ENCODE results near the gene ANAPC1.
"Not testable (repeated sequence)": the region's sequence is repeated elsewhere in the genome, so short reads cannot be mapped to it uniquely, and the experiment has no call there.

Gene ANAPC1

DNA sequence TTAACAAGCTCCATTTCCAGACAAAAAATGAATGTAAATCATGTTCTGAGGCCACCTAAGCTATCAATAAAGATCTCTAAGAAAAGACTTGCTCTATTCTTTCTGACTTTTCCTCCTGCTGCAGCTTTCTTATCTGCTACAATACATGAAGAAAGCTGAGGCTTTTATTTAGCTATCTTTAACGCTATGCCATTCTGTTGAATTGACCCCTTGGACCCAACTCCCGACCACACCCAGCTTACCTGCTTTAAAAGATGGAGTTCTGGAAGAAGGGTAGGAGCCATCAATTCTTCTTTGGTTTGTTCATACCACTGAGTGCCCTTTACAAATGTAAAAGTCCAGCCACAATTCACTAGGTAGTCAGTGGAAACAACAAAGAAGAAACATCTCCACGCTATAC is 99.9 kb downstream of the ANAPC1 start:
- not testable (repeated sequence) for DNase-seq

DNA sequence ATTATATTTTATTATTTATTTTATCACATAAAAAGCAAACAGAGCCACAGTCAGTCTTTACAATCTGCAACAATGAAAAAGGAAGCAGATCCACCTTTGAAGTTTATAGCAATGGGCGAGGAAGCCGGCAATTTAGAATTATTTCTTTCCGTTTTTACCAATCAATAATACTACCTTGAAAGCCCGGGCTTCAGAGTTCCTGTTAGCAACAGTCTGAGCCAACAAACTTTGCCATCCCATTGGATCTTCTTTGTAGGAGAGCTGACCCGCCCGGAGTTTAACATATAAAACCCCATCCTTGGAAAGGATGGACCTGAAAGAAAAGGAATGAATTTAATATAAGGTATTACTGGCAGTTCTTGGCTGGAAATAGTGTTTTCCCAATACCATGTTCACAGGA is 101.8 kb downstream of the ANAPC1 start:
- not testable (repeated sequence) for DNase-seq

DNA sequence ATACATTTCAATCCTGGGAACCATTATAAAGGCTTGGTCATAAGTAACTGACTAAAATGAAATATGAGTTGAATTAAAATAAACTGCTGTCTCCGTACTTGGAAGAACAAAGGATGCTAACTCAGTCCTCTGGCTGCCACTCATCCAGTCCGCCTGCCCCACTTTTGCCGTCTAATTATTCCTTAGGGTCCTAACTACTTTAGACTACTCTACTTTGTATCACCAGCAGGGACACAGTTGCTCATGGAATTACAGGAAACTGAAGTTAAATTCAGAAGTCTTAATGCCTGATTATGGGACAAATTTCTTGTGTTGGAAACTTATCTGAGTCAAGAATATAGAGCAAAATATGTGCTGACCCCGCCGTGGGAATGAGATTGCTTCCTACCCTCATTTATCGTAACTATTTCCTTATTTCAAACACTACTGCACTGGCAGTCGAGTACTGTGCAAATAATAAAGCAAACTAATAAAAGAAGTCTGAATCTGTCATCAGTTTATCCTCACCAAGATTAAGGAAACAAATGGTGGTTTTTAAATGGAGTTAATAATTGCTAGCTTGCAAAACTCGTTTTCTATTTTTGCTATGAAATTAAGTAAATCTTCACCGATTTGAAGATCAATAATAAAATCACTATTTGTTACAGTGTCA is 102.4 kb downstream of the ANAPC1 start:
- not testable (repeated sequence) for DNase-seq

DNA sequence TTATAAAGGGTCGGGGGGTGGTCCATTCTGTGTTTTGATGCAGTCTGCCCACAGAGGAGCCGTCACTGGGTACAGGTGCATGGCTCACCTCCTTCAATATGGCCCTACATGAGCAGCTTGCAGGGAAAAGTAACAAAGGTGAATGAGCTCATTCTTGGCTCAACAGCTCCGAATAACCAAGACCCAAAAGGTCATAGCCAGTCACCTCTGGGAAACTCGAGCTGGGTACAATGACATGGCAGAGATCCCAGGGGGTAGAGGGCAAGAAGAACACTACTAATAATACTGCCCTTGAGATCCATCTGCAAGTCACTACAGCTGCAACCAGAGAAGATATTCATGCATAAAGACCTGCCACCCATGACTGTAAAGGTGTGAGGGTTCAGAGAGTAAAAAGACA is 106.8 kb downstream of the ANAPC1 start:
- DNase-seq: not testable (repeated sequence)

DNA sequence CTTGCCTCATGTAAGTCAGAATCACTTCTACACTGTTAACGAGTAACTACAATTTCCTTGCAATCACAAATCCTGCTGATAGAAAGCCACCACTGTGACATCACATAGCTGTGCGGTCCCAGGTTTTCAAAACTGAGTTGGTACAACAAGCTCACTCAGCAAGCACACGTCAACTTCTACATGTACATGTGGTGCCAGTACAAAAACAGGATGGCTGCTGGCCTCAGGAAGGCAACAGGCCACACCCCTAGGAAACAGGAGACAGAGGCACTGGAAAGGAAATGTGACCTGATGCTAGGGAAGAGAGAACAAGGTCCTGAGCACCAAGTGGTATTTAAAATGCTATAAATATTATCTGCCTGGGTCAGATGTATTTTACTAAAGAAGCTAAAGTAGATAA is 107.7 kb downstream of the ANAPC1 start:
- DNase-seq: not testable (repeated sequence)

DNA sequence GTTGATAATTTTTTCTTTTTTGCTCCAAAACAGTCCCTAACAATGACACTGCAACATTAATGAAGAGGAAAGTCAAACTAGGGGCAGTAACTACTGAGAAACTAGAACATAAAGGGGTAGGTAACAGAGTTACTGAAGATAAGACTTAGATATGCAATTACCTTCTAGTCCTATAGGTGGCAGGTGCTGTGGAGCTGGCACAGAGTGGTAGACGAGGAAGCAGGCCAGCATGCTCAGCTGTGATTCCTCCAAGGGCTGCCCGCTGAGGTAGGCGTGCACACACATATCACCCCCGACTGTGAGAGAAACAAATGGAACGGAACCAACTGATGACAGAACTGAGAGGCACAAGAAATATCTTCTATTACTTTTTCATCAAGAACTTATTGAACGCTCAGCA is 111.8 kb downstream of the ANAPC1 start:
- DNase-seq: not testable (repeated sequence)

DNA sequence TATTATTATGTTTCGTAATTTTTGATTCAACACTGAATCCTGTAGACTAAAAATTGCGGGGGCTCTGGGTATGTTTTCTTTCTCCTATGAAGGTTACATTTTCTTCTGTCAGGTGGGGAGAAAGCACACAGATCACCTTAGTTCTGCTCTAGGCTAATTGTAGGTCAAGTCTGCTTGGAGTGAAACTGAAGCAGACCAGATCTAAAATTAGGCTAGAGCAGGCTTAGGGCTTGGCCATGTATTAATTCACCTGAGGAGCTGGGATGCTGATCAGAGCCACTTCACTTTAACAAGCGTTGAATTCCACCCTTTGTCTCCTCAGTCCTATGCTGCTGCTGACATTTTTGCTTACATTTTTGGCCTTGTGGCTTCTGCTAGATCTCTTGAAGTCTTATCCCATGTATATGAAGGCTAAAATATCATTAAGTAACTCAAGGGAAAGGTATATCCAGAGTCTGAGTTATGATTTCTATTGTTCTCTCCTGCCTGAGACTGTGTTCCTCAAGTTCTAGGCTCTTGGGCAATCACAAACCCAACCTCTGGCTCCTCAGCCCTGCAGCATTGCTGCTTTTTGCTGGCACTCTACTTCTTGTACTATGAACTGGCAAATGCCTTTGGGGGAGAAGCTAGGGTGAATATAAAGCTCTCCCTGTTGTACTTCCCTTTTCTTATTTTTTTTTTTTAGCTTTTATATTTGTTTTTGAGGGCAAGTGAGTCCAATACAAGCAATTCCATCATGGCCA is 112.9 kb downstream of the ANAPC1 start:
- DNase-seq: not testable (repeated sequence)

DNA sequence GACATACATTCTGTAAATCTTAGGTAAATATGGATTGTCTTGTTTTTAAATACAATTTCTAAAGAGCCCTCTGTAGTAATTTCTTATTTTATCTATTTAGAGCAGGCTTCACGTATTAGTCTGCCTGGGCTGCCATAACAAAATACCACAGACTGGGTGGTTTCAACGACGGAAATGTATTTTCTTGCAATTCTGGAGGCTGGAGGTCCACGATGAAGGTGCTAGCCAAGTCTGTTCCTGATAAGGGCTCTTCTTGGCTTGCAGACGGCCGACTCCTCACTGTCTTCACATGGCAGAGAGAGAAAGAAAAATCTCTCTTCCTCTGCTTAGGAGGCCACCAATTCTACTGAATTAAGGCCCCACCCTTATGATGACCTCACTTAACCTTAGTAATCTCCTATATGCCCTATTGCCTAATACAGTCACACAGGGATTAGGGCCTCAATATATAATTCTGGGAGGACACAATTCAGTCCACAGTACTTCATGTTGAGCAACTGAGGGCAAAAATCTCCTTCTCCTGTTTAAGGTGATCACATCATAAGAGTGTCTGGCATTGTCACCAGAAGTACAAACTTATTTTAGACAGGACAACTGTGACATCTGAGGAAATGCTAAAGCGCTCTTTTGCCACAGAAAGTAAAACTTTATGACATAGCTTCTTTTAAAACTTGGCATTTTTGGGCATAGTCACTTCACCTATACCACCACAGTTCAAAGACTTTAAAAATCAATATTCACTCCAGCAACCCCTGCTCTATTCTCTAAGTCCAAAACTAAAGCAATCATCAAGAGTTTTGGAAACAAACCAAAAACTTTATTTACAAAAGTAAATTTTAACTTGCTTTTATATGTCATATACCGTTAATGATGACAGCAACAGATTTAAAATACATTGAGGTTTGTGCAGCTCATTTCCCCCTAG is 115.5 kb downstream of the ANAPC1 start:
- DNase-seq: peak; percentile 54

DNA sequence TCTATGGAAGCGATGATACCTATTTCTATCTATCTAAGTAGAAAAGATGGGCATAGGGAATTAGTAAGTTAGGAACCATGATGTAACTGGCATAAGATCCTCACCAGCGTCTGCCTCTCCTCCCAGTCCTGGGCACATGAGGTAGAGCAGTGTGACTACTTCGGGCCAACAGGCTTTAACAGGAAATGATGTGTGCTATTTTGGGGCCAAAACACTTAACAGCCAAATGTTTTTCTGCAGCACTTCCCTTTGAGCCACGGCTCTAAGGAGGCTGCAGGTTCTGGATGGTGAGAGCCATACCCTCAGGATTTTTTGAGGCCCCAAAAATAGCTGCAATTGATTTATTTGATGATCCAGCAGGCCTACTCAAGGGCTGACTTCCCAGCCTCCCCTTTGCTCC is 116.9 kb downstream of the ANAPC1 start:
- DNase-seq: not testable (repeated sequence)

DNA sequence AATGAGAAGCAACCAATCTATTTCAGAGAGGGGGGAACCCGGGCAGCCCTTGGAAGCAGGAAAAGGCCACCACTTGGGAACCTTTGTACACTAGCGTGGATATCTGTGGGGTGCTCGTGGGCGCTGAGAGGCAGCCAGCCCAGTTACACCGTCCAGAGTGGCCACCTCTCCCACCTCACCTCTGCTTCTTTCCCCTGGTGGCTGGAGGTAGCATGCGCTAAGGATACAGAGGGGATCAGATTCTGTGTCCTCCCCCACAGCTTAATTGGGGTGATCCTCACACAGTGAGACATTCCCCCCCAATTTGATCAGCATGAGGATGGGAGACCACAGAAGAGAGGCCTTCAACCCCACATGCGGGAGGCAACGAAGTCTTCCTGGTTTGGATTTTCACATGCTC is 117.7 kb downstream of the ANAPC1 start:
- DNase-seq: not testable (repeated sequence)

DNA sequence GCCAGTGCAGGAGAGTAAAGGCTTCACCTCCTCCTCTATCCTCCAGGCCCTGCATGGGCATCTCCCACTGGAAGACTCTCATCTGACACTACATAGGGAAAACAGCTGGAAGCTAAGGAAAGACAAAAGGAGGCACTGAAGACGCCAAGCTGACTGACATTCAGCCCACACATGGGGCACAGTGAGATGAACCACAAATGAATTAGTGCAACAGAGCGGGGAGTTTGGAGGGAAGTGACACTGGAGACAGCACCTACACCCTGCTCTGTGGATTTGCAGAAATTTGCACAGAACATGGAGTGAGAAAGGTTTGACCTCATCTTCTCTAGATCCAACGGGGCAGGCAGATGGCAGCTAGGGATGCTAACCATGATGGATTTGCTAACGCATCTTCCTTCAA is 119.8 kb downstream of the ANAPC1 start:
- not testable (repeated sequence) for DNase-seq

DNA sequence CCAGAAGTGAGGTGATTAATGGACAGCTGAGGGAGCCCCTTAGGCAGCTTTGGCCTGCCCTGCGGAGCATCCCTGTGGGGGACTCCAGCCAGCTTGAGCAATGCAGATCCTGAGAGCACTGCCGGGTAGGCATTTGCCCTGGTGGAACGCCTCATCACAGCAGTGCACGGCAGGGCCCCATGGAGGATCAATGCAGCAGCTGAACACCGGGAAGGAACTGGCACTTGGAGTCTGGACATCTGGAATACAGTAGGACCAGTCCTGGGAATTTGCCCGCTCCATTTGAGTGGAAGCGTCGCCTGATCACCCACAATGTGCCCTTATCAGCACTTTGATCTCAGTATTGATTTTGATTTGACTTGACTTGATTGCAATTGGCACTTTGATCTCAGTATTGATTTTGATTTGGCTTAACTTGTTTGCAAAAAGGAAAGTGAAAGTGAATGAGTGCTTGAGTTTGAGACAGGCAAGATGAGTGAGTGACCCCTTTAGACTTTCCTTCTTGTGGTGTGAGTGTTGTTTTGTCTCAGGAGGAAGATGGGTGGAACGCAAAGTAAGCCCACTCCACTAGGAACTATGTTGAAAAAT is 123.2 kb downstream of the ANAPC1 start:
- not testable (repeated sequence) for DNase-seq

DNA sequence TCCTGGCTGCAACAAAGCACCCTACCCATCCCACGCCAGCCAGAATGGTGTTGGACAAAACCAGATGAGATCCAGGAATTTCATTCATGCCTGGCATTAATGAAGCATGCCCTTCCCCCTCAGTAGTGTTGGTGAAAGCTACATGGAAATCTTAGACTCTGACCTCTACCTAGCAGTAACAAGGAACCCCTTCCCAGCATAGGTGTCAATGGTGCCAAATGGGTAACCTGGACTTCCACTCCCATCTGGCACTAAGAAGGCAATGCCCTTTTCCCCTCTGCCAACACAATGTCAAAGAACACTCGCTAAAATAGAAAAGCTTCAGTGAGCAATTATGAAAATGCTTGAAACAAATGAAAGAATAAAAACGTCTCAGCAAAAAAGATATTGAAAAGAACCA is 131.5 kb downstream of the ANAPC1 start:
- not testable (repeated sequence) for DNase-seq

DNA sequence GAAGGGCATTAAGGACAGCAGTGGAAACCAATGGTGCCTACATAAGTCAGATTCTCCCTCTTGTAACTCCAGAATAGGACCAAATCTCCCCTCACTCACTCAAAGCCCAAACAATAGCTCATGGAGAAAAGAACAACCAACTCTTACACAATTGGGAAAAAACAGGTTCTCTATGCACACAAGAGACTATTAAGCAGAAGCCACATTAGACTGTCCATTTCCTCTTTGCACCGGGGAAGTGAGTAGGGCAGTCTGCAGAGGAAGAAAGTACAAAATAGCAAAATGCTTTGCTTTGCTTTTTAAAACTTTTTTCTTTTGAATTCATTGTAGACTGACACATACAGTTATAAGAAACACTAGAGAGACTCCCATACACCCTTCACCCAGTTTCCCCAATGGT is 133.4 kb downstream of the ANAPC1 start:
- not testable (repeated sequence) for DNase-seq

DNA sequence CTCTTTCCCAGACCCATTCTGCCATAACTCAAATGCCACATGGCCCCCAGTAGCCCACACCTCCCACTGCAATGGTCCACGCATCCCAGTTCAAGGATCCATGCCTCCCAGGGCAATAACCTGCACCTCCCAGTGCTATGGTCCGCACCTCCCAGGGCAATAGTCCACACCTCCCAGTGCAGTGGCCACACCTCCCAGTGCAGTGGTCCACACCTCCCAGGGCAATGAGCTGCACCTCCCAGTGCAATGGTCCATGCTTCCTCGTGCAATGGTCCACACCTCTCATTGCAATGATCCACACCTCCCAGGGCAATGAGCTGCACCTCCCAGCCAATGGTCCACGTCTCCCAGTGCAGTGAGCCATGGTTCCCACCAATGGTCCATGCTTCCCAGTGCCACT is 135.6 kb downstream of the ANAPC1 start:
- DNase-seq: not testable (repeated sequence)

DNA sequence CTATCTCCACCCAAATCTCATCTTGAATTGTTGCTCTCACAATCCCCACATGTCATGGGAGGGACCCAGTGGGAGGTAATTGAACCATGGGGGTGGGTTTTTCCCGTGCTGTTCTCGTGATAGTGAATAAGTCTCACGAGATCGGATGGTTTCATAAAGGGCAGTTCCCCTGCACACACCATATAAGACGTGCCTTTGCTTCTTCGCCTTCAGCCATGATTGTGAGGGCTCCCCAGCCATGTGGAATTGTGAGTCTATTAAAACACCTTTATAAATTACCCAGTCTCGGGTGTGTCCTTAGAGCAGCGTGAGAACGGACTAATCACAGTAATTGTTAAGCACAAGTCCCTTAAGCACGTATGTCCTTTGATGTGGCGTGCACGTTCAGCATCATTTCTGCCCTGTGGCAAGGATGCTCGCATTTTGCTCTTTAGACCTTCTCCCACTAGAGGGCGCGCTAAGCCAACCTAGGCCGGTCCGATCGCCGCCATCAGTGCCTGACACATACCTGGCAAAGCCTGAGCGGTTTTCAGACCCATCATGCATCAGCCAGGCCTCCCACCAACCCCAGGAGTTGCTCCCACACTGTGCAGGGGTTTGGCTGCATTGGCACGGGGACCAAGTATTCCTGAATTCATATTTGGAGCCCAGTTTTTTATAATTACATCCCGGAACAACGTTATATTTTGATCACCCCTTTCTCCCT is 136.4 kb downstream of the ANAPC1 start:
- peak; percentile 7 for DNase-seq

DNA sequence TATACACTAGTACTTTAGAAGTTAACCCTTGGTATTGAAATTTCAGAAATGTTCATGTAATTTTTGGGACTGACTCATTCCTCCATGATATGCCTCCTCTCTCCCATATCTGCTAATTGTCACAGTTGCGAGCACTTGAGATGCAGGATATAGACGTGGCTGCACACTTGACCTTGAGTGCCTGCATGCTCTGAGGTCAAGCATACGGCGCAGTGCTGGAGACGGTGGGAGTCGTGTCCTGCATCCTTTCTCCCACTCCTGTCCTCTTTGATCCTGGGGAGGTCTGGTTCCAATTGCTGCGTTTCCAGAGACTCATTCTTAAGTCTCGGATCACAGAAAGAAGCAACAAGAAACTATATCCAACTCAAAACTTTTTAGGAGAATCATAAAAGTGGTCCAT is 139.2 kb downstream of the ANAPC1 start:
- DNase-seq: not testable (repeated sequence)

DNA sequence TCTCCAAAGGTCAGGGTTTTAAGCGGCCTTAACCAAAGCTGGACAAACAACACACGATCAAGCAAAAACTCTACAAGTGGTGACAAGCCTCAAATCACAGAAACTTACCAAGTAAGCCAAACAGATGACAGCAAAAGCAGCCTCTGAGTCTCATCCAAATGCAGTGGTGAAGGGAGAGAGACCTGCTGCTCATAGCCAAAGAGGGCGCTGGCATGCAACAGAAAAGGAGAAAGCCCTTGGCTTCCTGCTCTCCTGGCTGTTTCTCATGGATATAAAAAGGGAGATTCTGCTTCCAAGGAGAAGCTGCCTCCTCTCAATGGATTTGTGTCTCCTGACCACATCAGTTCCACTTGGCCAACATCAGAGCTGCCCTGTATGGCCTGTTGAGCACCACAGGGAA is 142.5 kb downstream of the ANAPC1 start:
- DNase-seq: not testable (repeated sequence)

DNA sequence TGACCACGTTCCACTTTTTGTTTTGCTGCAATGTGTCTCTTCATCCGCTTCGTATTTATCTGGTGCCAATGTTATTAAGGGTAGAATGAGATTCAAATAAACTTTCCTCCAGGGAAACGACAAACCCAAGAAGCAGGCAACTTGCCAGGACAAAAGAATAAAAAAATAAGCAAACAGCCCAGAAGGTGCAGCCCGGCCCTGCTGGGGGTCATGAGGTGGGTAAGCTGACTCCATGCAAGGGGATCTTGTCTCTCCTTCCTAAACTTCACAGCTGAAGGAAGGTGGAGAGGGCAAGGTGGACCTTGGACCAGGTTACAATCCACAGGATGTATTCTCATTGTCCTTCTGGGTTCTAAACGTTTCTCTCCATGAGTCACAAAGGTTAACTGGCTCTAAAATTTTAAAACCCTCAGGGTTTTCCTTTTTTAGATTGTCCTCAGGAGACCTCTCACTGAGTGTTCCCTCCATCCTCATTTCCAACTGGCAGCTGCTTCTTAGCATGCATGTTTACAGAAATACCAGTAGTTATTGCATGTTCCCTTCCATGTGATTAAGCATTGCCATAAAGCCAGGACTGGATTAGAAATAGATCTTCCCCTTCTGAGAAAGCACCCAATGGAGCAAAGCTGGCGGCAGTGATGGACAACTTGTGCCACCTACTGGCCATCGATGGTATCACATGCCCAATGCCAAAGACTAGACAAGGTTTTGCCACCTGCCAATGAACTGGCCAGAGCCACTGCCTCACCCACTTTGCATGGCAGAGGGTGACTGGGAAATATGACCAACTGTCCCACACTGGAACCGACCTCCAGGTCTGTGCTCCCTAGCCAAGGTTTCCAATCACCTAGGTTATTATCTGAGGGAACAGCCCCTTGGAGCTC is 147.9 kb downstream of the ANAPC1 start:
- DNase-seq: not testable (repeated sequence)

DNA sequence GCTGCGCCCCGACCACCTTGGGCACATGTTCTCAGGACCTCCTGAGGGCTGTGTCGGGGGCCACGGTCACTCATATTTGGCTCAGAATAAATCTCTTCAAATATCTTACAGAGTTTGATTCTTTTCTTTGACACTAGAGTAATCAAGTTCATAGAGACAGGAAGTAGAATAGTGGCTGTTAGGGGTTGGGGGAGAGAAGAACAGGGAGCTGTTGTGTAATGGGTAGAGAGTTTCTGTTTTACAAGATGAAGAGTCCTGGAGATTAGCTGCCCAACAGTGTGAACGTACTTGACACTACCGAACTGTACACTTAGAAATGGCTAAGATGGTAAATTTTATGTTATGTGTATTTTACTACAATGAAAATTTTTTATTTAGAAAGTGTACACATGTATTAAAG is 148.6 kb downstream of the ANAPC1 start:
- not testable (repeated sequence) for DNase-seq

DNA sequence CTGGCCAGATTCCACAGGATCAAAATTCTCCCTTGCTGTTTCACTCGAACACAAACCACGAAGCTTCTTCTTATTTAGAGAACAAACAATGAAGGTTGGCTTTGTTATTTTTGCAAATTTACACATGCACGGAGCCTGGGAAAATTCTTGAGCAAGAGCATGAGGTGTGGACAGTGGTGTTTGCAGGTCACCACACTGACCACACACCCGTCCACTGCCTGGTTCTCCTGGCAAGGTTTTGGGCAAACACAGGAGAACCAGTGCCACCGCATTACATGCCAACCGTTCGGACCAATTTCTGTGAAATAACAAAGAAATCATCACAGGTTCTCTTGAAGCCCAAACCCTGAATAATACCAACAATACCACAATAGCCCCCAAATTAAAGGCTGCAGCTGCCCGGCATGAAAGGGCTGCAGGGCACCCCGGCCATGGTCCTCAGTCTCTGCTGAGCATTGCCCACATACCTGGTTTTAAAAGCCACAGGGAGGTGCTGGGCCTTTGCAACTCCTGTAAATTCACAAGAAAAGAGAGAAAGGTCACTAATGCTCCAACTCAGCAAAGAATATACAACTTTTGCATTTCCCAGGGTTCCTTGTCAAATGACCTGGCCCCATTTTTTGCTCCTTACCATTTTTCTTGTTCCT is 154.1 kb downstream of the ANAPC1 start:
- DNase-seq: not testable (repeated sequence)
